ENCODE results near the gene TAS2R1. TPM values are rescaled to one million over a fixed set of nuclear protein-coding genes. Genes with fewer than 3 reads are reported as not detected.

The TAS2R1 gene
- polyA plus RNA-seq, 1 of the 3 experiments (the other 2 are of a cell fraction) = not detected

DNA sequence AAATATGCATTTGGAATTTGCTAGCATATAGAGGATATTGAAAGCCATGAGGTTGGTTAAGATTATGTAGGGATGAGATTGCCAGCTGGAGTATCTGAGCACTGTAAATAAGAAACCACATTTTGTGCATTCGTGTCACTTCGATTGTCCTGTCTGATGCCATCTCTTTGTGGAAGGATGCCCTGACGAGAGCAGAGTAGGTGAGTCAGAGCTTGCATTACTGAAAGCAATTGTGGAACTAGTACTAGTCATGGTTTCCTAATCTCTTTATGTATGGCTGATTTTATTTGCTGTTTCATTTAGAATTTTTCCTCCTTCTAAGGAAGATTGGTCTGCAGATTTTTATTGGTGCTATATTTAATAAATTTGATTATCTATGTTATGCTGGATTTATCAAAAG is 14.5 kb upstream of the TAS2R1 start:
- no peak overlapping the region for H3K4me3 ChIP-seq (ENCODE audit: low read depth in 2 of 2, low read length in 1 of 2)
- ChIA-PET POLR2A (no interaction called here), CTCF (interaction anchor here (0.7 to 1.2 kb wide), 4 partner anchors 8 to 101 kb away, joined by 3 to 4 read pairs (median 3); no protein-coding TSS in a partner anchor)
- no peak overlapping the region for H3K9ac ChIP-seq
- no peaks in the 10 kb centered on the region for H3K9me3 ChIP-seq
- H3K36me3 ChIP-seq (replicated peaks in 1 of 2; ENCODE audit: control insufficient read depth in 1 of 2, insufficient read depth in 2 of 2, low read length in 1 of 2) = no peaks in the 10 kb centered on the region
- WGBS (ENCODE audit: low lambda C conversion rate) = 41% methylated on average over 3 of the region's 3 CpGs
- no peaks in the 10 kb centered on the region for H3K79me2 ChIP-seq (ENCODE audit: insufficient read depth)
- no peak overlapping the region for H3K4me2 ChIP-seq
- DNase-seq = no peak
- no peaks in the 10 kb centered on the region for H4K20me1 ChIP-seq (ENCODE audit: insufficient read depth)
- H3F3A ChIP-seq (replicated peaks; ENCODE audit: insufficient read depth) = no peaks in the 10 kb centered on the region
- TF ChIP-seq JUND (IDR thresholded peaks at IDR 0.05) (no peak), SIN3A (IDR thresholded peaks at IDR 0.05; ENCODE audit: borderline replicate concordance, low read depth, low read length) (no peak), POLR2AphosphoS5 (IDR thresholded peaks at IDR 0.05; ENCODE audit: low read depth, low read length) (no peak), FOXM1 (IDR thresholded peaks at IDR 0.05; ENCODE audit: low read depth) (no peak), EP300 (IDR thresholded peaks at IDR 0.05; ENCODE audit: borderline replicate concordance in 1 of 2, low read depth in 1 of 2, low read length in 1 of 2) (no peak), TAF1 (IDR thresholded peaks at IDR 0.05; ENCODE audit: borderline replicate concordance, low read depth, low read length) (no peak), NRF1 (IDR thresholded peaks at IDR 0.05; ENCODE audit: low read depth, low read length) (no peak), GABPA (IDR thresholded peaks at IDR 0.05; ENCODE audit: low read depth) (no peak), CHD2 (IDR thresholded peaks at IDR 0.05; ENCODE audit: low read length, partially characterized antibody) (no peak), MEF2A (IDR thresholded peaks at IDR 0.05; ENCODE audit: borderline replicate concordance, low read depth) (no peak), GATA2 (CRISPR knock-in tag; IDR thresholded peaks at IDR 0.05) (no peak), NFIC (IDR thresholded peaks at IDR 0.05; ENCODE audit: borderline replicate concordance) (no peak), RCOR1 (IDR thresholded peaks at IDR 0.05; ENCODE audit: low read length) (no peak), TEAD4 (IDR thresholded peaks at IDR 0.05; ENCODE audit: borderline replicate concordance, insufficient read depth) (no peak), TCF12 (IDR thresholded peaks at IDR 0.05) (no peak), SMC3 (IDR thresholded peaks at IDR 0.05; ENCODE audit: low read depth, low read length) (no peak), FOXJ3 (CRISPR knock-in tag; IDR thresholded peaks at IDR 0.05) (no peak)
- TF ChIP-seq, protein P1, sequence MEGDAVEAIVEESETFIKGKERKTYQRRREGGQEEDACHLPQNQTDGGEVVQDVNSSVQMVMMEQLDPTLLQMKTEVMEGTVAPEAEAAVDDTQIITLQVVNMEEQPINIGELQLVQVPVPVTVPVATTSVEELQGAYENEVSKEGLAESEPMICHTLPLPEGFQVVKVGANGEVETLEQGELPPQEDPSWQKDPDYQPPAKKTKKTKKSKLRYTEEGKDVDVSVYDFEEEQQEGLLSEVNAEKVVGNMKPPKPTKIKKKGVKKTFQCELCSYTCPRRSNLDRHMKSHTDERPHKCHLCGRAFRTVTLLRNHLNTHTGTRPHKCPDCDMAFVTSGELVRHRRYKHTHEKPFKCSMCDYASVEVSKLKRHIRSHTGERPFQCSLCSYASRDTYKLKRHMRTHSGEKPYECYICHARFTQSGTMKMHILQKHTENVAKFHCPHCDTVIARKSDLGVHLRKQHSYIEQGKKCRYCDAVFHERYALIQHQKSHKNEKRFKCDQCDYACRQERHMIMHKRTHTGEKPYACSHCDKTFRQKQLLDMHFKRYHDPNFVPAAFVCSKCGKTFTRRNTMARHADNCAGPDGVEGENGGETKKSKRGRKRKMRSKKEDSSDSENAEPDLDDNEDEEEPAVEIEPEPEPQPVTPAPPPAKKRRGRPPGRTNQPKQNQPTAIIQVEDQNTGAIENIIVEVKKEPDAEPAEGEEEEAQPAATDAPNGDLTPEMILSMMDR (IDR thresholded peaks at IDR 0.05) = no peak
- TF ChIP-seq, protein P2, sequence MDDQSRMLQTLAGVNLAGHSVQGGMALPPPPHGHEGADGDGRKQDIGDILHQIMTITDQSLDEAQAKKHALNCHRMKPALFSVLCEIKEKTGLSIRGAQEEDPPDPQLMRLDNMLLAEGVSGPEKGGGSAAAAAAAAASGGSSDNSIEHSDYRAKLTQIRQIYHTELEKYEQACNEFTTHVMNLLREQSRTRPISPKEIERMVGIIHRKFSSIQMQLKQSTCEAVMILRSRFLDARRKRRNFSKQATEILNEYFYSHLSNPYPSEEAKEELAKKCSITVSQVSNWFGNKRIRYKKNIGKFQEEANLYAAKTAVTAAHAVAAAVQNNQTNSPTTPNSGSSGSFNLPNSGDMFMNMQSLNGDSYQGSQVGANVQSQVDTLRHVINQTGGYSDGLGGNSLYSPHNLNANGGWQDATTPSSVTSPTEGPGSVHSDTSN (IDR thresholded peaks at IDR 0.05) = no peak
- TF ChIP-seq, protein P3, sequence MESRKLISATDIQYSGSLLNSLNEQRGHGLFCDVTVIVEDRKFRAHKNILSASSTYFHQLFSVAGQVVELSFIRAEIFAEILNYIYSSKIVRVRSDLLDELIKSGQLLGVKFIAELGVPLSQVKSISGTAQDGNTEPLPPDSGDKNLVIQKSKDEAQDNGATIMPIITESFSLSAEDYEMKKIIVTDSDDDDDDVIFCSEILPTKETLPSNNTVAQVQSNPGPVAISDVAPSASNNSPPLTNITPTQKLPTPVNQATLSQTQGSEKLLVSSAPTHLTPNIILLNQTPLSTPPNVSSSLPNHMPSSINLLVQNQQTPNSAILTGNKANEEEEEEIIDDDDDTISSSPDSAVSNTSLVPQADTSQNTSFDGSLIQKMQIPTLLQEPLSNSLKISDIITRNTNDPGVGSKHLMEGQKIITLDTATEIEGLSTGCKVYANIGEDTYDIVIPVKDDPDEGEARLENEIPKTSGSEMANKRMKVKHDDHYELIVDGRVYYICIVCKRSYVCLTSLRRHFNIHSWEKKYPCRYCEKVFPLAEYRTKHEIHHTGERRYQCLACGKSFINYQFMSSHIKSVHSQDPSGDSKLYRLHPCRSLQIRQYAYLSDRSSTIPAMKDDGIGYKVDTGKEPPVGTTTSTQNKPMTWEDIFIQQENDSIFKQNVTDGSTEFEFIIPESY (IDR thresholded peaks at IDR 0.05; ENCODE audit: borderline replicate concordance, low read depth) = no peak
- H3K27me3 ChIP-seq (ENCODE audit: insufficient read depth) = no peaks in the 10 kb centered on the region
- H2AFZ ChIP-seq (ENCODE audit: low read depth) = no peak overlapping the region
- no peaks in the 10 kb centered on the region for H3K9me2 ChIP-seq
- H3K4me1 ChIP-seq (ENCODE audit: control insufficient read depth in 1 of 2, insufficient read depth in 2 of 2, low read depth in 1 of 2, low read length in 1 of 2) = no peaks in the 10 kb centered on the region
- no peak overlapping the region for H3K27ac ChIP-seq (ENCODE audit: low read depth in 2 of 2, low read length in 1 of 2)

Measured in SK-N-SH (cell line).